ENCODE results near the gene TM7SF3.

The TM7SF3 gene

DNA sequence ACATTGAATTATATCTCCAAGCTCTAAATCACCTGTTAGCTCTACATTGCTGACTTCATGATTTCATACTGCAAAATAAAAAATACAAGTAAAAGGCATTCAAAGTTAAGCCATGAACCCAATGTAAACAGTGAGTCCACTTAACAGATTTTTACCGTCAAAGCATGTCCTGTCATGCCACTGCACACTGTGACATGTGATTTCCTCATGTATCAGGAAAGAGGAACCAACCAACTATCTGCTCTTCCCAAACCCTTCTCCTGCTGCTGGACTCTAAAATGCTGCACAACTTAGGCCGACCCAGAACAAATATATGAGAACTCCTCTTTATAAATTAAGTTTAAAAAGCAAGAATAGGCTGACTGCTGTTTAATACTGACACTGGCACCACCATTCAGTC is 37.5 kb downstream of the TM7SF3 start:
- no peaks in the 10 kb centered on the region for H3K79me2 ChIP-seq
- H3K4me3 ChIP-seq (ENCODE audit: low read depth, low read length) = no peak overlapping the region
- H3K27me3 ChIP-seq (ENCODE audit: control insufficient read depth, insufficient read depth, low read length) = no peaks in the 10 kb centered on the region
- no peak overlapping the region for H3K27ac ChIP-seq
- no peaks in the 10 kb centered on the region for H3K4me1 ChIP-seq
- TF ChIP-seq, protein P1, sequence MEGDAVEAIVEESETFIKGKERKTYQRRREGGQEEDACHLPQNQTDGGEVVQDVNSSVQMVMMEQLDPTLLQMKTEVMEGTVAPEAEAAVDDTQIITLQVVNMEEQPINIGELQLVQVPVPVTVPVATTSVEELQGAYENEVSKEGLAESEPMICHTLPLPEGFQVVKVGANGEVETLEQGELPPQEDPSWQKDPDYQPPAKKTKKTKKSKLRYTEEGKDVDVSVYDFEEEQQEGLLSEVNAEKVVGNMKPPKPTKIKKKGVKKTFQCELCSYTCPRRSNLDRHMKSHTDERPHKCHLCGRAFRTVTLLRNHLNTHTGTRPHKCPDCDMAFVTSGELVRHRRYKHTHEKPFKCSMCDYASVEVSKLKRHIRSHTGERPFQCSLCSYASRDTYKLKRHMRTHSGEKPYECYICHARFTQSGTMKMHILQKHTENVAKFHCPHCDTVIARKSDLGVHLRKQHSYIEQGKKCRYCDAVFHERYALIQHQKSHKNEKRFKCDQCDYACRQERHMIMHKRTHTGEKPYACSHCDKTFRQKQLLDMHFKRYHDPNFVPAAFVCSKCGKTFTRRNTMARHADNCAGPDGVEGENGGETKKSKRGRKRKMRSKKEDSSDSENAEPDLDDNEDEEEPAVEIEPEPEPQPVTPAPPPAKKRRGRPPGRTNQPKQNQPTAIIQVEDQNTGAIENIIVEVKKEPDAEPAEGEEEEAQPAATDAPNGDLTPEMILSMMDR (IDR thresholded peaks at IDR 0.05) = no peak
- H3K4me2 ChIP-seq (ENCODE audit: low read length) = no peak overlapping the region
- H3K9me3 ChIP-seq (ENCODE audit: control insufficient read depth, low read length) = no peaks in the 10 kb centered on the region
- no peaks in the 10 kb centered on the region for H3K36me3 ChIP-seq (ENCODE audit: control insufficient read depth, insufficient read depth, low read length)
- no peak overlapping the region for H3K9ac ChIP-seq
- no peak overlapping the region for H2AFZ ChIP-seq

DNA sequence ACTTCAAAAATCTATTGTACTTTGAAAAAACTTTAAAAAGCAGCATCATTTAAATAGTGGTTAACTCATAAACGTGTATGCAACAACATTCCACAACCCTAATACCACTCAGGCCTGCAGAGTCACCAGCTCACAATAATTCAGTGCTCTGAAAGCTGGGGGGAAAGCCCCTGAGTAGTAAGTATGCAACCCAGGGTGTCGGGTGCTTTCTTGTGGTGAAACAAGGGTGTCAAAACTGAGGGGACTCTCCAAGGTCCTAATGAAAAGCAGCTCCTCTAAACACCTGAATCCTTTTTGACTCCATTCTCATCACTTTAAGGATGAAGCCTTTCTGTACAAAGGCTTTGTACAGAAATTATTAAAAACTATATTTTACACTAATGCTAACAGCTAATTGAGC is 42.2 kb downstream of the TM7SF3 start:
- no peak overlapping the region for H3K4me2 ChIP-seq (ENCODE audit: low read length)
- no peaks in the 10 kb centered on the region for H3K4me1 ChIP-seq
- no peaks in the 10 kb centered on the region for H3K79me2 ChIP-seq
- TF ChIP-seq, protein P1 (IDR thresholded peaks at IDR 0.05) = no peak
- no peaks in the 10 kb centered on the region for H3K9me3 ChIP-seq (ENCODE audit: control insufficient read depth, low read length)
- no peaks in the 10 kb centered on the region for H3K36me3 ChIP-seq (ENCODE audit: control insufficient read depth, insufficient read depth, low read length)
- H3K27me3 ChIP-seq (ENCODE audit: control insufficient read depth, insufficient read depth, low read length) = no peaks in the 10 kb centered on the region
- H3K9ac ChIP-seq = no peak overlapping the region
- no peak overlapping the region for H3K27ac ChIP-seq
- H3K4me3 ChIP-seq (ENCODE audit: low read depth, low read length) = no peak overlapping the region
- no peak overlapping the region for H2AFZ ChIP-seq

DNA sequence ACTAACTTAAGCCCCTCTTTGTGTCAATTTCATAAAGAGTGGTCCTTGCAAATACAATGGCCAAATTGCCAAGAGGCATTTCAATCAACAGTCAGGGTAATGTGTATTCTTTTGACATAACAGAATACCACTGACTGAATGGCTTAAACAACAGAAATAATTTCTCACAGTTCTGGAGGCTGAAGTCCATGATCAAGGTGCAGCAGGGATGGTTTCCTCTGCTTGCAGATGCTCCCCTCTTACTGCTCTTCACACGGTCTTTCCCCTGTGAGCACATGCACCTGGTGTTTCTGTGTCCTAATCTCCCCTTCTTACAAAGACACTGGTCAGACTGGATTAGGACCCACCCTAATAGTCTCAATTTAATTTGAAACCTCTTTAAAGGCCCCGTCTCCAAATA is 44.0 kb downstream of the TM7SF3 start:
- TF ChIP-seq, protein P1 (IDR thresholded peaks at IDR 0.05) = no peak
- H3K27me3 ChIP-seq (ENCODE audit: control insufficient read depth, insufficient read depth, low read length) = no peaks in the 10 kb centered on the region
- H3K4me1 ChIP-seq = no peaks in the 10 kb centered on the region
- H2AFZ ChIP-seq = no peak overlapping the region
- no peak overlapping the region for H3K27ac ChIP-seq
- no peaks in the 10 kb centered on the region for H3K36me3 ChIP-seq (ENCODE audit: control insufficient read depth, insufficient read depth, low read length)
- no peak overlapping the region for H3K9ac ChIP-seq
- H3K4me3 ChIP-seq (ENCODE audit: low read depth, low read length) = no peak overlapping the region
- H3K4me2 ChIP-seq (ENCODE audit: low read length) = no peak overlapping the region
- H3K9me3 ChIP-seq (ENCODE audit: control insufficient read depth, low read length) = no peaks in the 10 kb centered on the region
- H3K79me2 ChIP-seq = no peaks in the 10 kb centered on the region

DNA sequence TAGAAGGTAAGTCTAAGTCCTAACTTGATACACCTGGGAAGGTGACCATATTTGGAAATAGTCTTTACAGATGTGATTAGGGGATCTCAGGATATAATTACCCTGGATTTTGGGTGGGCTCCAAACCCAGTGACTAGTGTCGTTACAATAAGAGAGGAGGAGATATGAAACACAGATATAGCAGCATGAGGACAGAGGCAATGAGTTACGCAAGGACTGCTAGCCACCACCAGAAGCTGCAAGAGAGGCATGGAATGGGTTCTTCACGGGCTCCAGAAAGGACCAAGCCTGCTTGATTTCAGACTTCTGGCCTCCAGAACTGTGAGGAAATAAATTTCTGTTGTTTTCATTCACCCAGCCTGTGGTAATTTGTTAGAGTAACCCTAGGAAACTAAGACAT is 47.3 kb downstream of the TM7SF3 start:
- Histone ChIP-seq H3K9ac (no peak overlapping the region), H3K4me1 (no peaks in the 10 kb centered on the region), H3K9me3 (ENCODE audit: control insufficient read depth, low read length) (no peaks in the 10 kb centered on the region), H3K36me3 (ENCODE audit: control insufficient read depth, insufficient read depth, low read length) (no peaks in the 10 kb centered on the region), H3K27me3 (ENCODE audit: control insufficient read depth, insufficient read depth, low read length) (no peaks in the 10 kb centered on the region), H3K27ac (no peak overlapping the region), H3K4me3 (ENCODE audit: low read depth, low read length) (no peak overlapping the region), H3K4me2 (ENCODE audit: low read length) (no peak overlapping the region), H3K79me2 (no peaks in the 10 kb centered on the region), H2AFZ (no peak overlapping the region)
- TF ChIP-seq, protein P1 (IDR thresholded peaks at IDR 0.05) = no peak

DNA sequence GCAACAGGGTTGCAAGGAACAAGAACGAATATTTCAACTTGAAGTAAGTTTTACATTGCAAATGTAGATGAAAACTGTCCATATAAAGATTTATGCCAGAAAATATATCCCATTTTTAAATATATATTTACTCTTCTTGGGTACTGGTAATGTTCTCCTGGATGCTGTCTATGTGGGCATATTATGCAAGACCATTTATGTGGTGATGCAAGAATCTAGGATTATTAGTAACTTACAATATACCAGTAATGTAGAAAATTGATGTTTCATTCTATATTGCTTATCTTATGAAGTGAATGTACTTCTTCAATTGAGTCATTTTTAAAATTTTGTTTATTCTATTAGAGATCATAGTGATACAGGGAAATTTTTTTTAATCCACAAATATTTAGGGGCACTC is 50.8 kb downstream of the TM7SF3 start:
- Histone ChIP-seq H3K9me3 (ENCODE audit: control insufficient read depth, low read length) (no peaks in the 10 kb centered on the region), H3K27ac (no peak overlapping the region), H3K27me3 (ENCODE audit: control insufficient read depth, insufficient read depth, low read length) (no peaks in the 10 kb centered on the region), H3K4me2 (ENCODE audit: low read length) (no peak overlapping the region), H3K4me3 (ENCODE audit: low read depth, low read length) (no peak overlapping the region), H2AFZ (no peak overlapping the region), H3K4me1 (no peaks in the 10 kb centered on the region), H3K36me3 (ENCODE audit: control insufficient read depth, insufficient read depth, low read length) (no peaks in the 10 kb centered on the region), H3K9ac (no peak overlapping the region), H3K79me2 (no peaks in the 10 kb centered on the region)
- TF ChIP-seq, protein P1 (IDR thresholded peaks at IDR 0.05) = no peak
